Nephron (organoid): ENCODE data around the gene PTGIS.

Experiments used
- H3K27ac Mint-ChIP-seq, 3 experiments: 2 replicates each; pipeline ENCODE4 v1.8.0; 2020; ENCODE audit warnings: mixed read lengths in 3 of 3, mild to moderate bottlenecking in 2 of 3, moderate library complexity in 1 of 3
- H3K27me3 Mint-ChIP-seq: 2 replicates; pipeline ENCODE4 v1.8.0; 2021; ENCODE audit warnings: low read depth, mild to moderate bottlenecking, moderate library complexity, mixed read lengths
- H3K36me3 Mint-ChIP-seq: 2 replicates; pipeline ENCODE4 v1.8.0; 2020; ENCODE audit warnings: low read depth, mixed read lengths
- H3K4me1 Mint-ChIP-seq: 2 replicates; pipeline ENCODE4 v1.8.0; 2020; ENCODE audit warnings: mixed read lengths
- H3K4me3 Mint-ChIP-seq, 3 experiments: 2 replicates each; pipeline ENCODE4 v1.8.0; 2020; ENCODE audit warnings: mild to moderate bottlenecking in 3 of 3, mixed read lengths in 3 of 3, moderate library complexity in 2 of 3
- H3K9me3 Mint-ChIP-seq: 2 replicates; pipeline ENCODE4 v1.8.0; 2020; ENCODE audit warnings: mixed read lengths
- TF ChIP-seq, protein P1 (sequence below), 3 experiments: fragments of 200-600 bp; sonication (generic); IDR thresholded peaks; one replicate each; pipeline ENCODE4 v1.5.0; 2021; ENCODE audit warnings: antibody characterized with exemption in 3 of 3; ENCODE audit not compliant: unreplicated experiment in 3 of 3

PTGIS gene

DNA sequence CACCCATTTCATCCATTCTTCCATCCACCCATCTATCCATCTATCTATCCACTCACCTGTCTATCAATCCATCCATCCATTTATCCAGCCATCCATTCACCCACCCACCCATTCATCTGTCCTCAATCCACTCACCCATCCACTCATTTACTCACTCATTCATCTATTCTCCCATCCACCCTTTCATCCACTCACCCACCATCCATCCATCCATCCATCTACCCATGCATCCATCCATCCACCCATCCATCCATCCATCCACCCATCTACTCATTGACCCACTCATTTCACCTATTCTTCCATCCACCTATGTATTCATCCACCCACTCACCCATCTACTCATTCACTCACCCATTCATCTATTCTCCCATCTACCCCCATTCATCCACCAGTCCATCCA is 24.2 kb upstream of the PTGIS start:
- Mint-ChIP-seq H3K4me1 (peaks cover 81% of the 10 kb centered on the region), H3K4me3 (no peak overlapping the region), H3K27ac (peak overlapping the region; percentile 1 to 93 (median 90)), H3K36me3 (no peaks in the 10 kb centered on the region), H3K9me3 (no peaks in the 10 kb centered on the region), H3K27me3 (peaks cover 9% of the 10 kb centered on the region)
- TF ChIP-seq, protein P1, sequence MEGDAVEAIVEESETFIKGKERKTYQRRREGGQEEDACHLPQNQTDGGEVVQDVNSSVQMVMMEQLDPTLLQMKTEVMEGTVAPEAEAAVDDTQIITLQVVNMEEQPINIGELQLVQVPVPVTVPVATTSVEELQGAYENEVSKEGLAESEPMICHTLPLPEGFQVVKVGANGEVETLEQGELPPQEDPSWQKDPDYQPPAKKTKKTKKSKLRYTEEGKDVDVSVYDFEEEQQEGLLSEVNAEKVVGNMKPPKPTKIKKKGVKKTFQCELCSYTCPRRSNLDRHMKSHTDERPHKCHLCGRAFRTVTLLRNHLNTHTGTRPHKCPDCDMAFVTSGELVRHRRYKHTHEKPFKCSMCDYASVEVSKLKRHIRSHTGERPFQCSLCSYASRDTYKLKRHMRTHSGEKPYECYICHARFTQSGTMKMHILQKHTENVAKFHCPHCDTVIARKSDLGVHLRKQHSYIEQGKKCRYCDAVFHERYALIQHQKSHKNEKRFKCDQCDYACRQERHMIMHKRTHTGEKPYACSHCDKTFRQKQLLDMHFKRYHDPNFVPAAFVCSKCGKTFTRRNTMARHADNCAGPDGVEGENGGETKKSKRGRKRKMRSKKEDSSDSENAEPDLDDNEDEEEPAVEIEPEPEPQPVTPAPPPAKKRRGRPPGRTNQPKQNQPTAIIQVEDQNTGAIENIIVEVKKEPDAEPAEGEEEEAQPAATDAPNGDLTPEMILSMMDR (IDR thresholded peaks at IDR 0.05; ENCODE audit: unreplicated experiment in 3 of 3) = no peak

DNA sequence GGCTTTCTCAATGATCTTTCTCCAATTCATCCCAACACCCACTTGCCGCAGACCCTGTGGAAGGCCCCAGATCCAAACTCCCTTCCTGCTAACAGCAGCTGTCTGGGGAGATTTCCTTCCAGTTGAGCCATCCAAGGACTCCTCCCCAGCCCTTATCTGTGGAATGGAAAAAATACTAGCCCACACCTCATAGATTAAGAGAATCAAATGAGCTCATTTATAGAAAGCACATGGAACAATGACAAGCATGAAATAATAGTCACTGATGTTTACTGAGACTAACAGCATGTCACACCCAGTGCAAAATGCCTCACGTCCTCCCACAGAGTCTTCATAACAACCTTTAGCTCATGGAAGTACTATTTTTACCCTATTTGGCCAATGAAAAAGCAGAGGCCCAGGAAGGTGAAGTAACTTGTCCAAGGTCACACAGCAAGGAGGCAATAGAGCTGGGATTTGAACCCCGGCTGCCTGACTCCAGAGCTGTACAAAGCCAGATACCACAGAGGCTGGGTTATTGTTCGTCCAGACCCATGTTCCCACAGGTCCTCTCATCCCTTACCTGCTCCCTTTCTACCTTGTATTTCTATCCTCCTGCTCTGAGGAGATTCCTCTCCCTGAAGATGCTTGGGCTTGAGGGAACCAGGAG is 23.4 kb upstream of the PTGIS start:
- H3K27me3 Mint-ChIP-seq = peaks cover 9% of the 10 kb centered on the region
- H3K36me3 Mint-ChIP-seq = no peaks in the 10 kb centered on the region
- H3K9me3 Mint-ChIP-seq = no peaks in the 10 kb centered on the region
- TF ChIP-seq, protein P1 (IDR thresholded peaks at IDR 0.05; ENCODE audit: unreplicated experiment in 3 of 3) = no peak
- H3K4me3 Mint-ChIP-seq = peak overlapping the region in 2 of 3 experiments; percentile 13 to 48
- peaks cover 82% of the 10 kb centered on the region for H3K4me1 Mint-ChIP-seq
- peak overlapping the region; percentile 90 to 93 (median 92) for H3K27ac Mint-ChIP-seq

DNA sequence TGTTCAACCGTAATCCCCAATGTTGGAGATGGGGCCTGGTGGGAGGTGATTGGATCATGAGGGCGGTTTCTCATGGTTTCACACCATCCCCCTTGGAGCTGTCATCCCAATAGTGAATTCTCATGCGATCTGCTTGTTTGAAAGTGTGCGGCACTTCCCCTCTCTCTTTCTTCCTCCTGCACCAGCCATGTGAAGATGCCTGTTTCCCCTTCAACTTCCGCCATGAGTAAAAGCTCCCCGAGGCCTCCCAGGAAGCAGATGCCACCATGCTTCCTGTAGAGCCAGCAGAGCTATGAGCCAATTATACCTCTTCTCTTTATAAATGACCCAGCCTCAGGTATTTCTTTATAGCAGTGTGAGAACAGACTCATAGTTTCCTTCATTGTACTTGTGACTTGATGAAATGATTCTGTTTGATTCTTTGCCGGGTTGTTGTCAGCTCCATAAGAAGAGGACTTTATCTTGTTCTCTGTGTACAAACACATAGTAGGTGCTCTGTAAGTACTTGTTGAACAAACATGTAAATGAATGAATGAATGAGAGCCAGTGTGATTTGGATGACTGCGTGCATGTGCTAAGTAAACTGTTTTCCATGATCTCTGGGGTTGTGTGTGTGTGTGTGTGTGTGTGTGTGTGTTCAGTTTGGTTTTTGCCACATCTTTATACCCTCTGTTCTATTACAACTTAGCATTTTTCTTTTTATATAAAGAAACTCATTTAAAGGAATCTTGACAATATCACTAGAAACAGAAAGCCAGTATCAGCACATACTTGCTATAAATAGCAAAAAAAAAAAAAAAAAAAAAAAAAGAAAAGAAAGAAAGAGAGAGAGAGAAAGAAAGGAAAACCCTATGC is 22.5 kb upstream of the PTGIS start:
- no peaks in the 10 kb centered on the region for H3K9me3 Mint-ChIP-seq
- no peaks in the 10 kb centered on the region for H3K36me3 Mint-ChIP-seq
- H3K4me1 Mint-ChIP-seq = peaks cover 81% of the 10 kb centered on the region
- peak overlapping the region; percentile 90 to 93 (median 92) for H3K27ac Mint-ChIP-seq
- H3K27me3 Mint-ChIP-seq = peaks cover 13% of the 10 kb centered on the region
- peak overlapping the region in 1 of 3 experiments; percentile 7 for H3K4me3 Mint-ChIP-seq
- TF ChIP-seq, protein P1 (IDR thresholded peaks at IDR 0.05; ENCODE audit: unreplicated experiment in 3 of 3) = no peak

DNA sequence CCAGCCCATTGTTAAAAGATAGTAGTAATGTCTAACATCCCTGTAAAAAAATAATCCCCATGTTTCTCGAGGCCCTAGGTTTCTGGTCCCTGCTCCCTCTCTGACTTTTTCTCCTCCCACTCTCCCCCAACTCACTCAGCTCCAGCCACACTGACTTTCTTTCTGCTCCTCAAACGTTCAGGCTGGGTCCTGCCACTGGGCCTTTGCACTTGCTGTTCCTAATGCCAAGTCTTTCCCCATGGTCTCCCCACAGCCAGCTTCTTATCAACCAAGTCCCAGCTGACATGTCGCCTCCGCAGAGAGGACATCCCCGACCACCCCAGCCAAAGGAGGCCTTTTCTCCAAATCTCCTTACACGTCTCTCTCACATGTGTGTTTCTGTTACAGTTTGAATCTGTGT is 21.8 kb upstream of the PTGIS start:
- H3K4me1 Mint-ChIP-seq = peaks cover 81% of the 10 kb centered on the region

DNA sequence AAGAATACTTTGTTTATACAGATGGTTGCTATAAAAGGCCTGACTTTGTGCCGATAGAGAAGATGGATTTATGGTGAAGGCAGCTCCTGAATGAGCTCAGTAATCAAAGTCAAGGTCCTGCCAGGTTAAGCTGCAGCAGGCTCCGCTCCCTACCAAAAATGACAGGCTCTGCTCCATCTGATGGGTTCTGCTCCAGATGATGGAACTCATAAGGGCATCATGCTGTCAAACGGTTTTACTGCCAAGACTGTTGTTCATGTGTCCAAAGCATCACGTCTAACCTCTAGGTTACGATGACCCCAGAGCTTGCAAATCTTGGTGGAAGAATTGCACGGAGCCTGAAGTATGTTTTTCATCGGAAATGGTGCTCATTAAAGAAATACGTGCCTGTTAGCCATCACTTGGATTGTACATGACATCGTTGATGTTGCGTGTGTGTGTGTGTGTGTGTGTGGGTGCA is 19.2 kb upstream of the PTGIS start:
- TF ChIP-seq, protein P1 (IDR thresholded peaks at IDR 0.05; ENCODE audit: unreplicated experiment in 3 of 3) = no peak
- Mint-ChIP-seq H3K4me1 (peaks cover 79% of the 10 kb centered on the region), H3K36me3 (no peaks in the 10 kb centered on the region), H3K27me3 (peaks cover 7% of the 10 kb centered on the region), H3K9me3 (peaks cover 6% of the 10 kb centered on the region), H3K4me3 (peak overlapping the region; percentile 3 to 70 (median 10)), H3K27ac (peak overlapping the region; percentile 99)

More for the DNA sequence above, 21.8 kb upstream of the PTGIS start:
- peak overlapping the region; percentile 90 to 93 (median 92) for H3K27ac Mint-ChIP-seq
- peaks cover 7% of the 10 kb centered on the region for H3K27me3 Mint-ChIP-seq
- TF ChIP-seq, protein P1 (IDR thresholded peaks at IDR 0.05; ENCODE audit: unreplicated experiment in 3 of 3) = no peak
- no peaks in the 10 kb centered on the region for H3K9me3 Mint-ChIP-seq
- H3K36me3 Mint-ChIP-seq = no peaks in the 10 kb centered on the region
- H3K4me3 Mint-ChIP-seq = no peak overlapping the region
